ENCODE measurements around the gene PRPSAP1.
"Not testable (repeated sequence)": the region's sequence is repeated elsewhere in the genome, so short reads cannot be mapped to it uniquely, and the experiment has no call there.

Gene PRPSAP1

DNA sequence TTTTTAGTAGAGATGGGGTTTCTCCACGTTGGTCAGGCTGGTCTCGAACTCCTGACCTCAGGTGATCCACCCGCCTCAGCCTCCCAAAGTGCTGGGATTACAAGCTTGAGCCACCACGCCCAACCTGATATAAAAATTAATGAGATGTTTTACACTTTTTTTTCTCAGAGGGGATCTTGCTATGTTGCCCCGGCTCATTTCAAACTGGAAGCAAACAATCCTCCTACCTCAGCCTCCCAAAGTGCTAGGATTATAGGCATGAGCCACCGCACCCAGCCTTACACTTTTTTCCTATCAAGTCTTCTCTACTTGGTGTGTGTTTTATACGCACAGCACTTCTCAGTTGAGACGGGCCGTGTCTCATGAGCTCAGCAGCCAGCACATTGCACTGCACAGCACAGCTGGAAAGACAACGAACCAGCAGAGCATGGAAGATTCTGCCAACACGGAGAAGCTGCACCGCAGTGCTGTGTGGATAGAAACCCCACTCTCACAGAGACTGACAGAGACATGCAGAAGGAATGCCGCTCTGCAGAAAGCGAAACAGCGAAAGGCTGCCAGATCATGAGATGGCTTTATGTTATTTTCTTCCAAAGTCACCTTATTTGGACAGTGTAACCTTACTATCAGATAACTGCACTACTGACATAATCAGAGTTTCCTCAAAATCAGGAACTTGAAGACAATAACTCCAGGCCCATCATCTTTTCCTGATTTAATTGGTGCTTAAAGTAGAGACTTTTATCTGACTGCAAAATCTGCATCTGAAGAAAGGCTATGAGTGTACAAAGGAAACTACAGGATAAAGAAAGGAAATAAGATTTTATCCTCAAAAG lies 39.1 kb downstream of the PRPSAP1 start:
- DNase-seq = no peak

DNA sequence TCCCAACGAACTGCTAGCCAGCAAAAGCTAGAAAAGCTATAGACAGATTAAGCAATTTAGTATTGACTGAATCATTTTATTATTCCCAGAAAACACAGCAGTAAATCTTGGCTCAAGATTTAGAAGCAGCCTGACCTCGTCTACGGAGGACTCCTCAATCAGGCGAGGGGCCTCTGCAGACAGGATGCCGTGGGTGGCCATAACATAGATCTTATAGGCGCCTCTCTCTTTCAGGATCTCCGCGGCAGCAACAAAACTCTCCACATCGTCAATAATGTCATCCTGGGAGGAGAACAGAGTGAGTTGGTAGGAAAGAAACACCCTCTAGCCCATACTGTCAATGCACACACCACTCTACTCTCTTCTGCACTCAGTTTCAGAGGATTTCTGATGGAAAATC lies 41.0 kb downstream of the PRPSAP1 start:
- DNase-seq = no peak

GRCh38 chr17:76309461-76309860 lies 44.3 kb downstream of the PRPSAP1 start:
- DNase-seq = no peak

DNA sequence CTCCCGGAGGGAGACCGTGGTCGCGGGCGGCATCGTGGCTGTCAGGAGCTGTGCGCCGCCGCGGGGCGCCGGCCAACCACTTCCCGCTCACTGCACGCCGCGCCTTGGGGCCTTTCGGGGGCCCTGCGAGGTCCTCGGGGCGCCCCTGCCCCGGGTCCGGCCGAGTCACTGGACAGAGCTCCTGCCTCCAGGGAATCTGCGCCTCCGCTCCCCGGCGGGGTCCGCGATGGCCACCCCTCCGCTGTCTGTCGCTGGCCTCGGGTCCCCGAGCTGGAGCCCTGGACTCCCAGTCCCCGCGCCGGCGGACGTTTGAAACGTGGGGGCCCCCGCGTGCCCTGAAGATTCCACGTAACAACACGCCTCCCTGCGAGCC lies 45.8 kb downstream of the PRPSAP1 start, which contains the start of gene QRICH2:
Gene QRICH2 (minus strand): TSS at position 311 of the 373 bp plus-strand sequence. CDS start 278 bp downstream, at position 33.
- DNase-seq = no peak

DNA sequence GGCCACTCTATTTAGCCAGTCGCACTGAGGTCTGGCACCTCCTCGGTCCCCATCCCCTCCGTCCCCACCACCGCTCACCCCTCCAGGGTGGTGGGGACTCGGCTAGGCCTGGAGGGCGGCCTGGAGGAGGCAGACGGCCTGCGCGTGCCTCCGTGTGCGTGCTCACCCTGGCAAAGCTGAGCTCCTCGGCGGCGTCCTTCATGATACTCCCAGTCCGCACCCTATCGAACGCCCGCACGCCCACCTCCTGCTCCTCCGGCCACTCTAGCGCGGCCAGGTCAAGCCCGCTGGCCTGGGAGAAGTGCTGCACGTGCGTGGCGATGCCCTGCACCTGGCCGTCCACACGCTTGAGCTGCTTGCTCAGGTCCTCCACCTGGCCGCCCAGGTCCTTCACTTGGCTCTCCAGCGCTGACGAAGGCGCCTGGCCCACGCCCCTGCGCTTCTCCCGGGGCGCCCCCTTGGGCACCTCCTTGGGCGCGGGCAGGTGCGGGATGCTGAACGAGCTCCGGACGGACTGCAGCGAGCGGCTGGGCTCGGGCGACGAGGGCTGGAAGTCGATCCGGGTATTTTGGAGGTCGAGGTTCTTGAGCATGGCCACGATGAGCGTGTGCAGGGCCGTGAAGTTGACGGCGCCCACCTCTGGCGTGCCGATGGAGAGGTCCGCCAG lies 46.3 kb downstream of the PRPSAP1 start:
- DNase-seq = no peak

GRCh38 chr17:76305135-76305454 lies 48.6 kb downstream of the PRPSAP1 start:
- not testable (repeated sequence) for DNase-seq

GRCh38 chr17:76304226-76305134 lies 49.2 kb downstream of the PRPSAP1 start:
- DNase-seq = no peak

DNA sequence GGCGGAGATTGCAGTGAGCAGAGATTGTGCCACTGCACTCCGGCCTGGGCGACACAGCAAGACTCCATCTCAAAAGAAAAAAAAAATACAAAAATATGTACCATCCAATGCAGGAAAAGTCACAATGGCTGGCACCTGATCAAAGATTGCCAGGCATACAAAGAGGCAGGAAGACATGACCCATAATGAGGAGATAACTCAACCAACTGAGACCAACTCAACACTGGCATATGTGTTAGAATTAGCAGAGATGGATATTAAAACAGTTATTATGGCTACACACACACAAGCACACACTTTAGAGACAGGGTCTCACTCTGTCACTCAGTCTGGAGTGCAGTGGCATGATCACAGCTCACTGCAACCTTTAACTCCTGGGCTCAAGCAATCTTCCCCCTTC lies 56.3 kb downstream of the PRPSAP1 start:
- DNase-seq = no peak

DNA sequence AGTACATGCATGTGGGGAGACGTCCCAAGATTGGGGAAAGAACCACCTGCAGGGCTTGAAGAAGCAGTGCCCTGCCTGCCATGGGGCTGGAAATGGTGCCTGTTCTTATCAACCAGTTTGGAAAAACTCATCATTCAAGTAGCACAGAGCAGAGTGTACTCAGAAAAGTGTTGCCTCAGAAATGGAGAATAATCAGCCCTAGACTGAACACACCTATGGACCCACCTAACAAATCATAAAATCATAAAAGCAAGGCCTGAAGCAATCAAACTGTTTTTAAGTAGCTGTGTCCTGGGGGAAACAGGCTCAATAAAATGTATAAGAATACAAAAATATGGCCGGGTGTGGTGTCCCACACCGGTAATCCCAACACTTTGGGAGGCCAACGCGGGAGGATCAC lies 56.8 kb downstream of the PRPSAP1 start:
- DNase-seq = no peak

GRCh38 chr17:76296186-76296585 lies 57.5 kb downstream of the PRPSAP1 start:
- no peak for DNase-seq

- DNase-seq = no peak
Measured at GRCh38 chr17:76293106-76293505, 60.6 kb downstream of the PRPSAP1 start.

- DNase-seq = no peak
Measured at GRCh38 chr17:76292567-76292966, 61.1 kb downstream of the PRPSAP1 start.

DNA sequence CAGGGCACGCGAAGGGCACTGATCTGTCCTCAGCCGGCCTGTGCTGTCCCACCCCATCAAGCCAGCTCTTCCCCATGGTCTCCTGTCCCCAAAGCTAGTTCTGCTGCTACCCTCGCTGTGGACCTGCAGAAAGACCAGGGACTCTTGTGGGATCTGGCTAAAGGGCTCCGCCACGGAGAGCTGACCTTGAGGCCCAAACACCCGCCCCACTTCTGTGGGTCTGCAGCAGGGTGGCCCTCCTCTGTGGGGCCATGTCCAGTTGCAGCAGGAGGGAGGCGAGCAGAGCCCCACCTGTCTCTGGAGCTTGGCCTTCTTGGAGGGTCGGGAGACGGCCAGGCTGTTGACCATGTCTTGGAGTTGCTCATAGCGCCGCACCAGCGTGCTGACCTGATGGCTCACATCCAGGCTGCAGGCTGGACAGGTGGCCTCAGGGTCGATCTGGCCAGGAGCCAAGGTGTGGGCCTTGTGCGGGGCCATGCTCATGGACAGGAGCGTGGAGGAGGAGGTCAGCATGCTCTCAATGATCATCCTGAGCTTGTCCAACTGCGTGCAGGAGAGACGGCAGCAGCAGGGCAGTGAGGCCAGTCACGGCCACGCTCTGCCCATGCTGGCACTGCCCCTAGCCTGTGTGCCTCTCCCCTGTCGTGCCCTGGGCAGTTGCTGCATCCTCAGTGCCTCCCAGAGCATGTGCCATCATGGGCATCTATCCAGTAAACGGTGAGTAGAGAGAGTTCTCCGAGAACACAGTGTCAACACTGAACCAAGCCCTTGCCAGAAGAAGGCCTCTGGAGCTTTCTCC lies 71.9 kb downstream of the PRPSAP1 start:
- DNase-seq = no peak

DNA sequence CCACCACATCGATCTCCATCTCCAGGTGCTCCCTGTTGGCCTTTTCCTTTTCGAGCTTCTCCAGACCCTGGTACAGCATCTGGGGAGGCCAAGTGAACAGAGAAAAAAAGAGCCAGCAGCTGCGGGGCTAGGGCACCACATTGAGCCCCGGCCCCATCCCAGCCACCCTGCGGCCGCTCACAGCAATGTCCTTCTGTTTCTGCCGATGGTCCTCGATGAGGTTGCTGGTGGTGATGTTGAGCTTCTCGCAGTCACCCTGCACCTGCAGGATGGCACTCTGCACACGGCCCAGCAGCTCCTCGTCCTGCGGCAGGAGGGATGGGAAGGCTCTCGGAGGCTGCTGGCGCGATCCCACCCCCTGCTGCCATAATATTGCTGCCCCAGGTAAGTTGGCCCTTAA lies 73.1 kb downstream of the PRPSAP1 start:
- no peak for DNase-seq

- no peak for DNase-seq
Measured at GRCh38 chr17:76279742-76280287, 73.9 kb downstream of the PRPSAP1 start.

DNA sequence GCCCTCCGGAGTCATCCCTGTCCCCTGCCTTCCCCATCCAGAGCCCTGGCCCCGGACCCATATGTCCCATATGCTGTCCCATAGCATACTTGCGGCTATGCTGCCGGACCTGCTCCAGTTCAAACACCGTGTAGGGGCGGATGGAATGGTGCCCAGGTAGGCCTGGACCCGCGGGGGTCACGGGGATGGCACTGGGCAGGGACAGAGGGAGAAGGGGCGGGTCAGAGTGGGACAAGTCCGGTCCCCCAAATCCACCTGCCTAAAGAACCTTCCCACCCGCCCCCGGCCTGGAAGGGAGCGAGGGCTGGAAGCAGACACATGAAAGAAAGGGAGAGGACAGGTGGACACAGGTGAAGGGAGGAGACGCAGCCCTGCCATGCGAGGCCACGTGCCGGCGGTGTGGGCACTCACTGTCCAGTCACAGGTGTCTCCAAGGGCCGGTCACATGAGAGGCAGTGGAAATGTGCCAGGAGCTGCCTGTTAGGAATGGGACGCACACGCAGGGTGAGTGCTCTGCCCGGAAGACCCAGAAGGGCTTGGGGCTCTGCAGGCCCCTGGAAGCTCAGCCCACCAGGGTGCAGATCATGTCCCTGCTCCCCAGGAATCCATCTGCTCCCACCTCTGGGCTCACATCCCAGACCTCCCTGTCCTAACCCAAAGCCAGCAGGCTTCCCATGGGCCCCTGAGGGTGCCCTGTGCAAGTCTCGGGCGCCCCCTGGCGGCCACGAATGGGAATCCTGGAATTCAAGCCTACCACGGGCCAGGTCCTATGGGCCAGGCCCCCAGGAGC lies 74.6 kb downstream of the PRPSAP1 start:
- peak; percentile 57 for DNase-seq

GRCh38 chr17:76278268-76278908 lies 75.3 kb downstream of the PRPSAP1 start:
- DNase-seq = no peak

GRCh38 chr17:76277300-76278267 lies 76.1 kb downstream of the PRPSAP1 start:
- DNase-seq = no peak

DNA sequence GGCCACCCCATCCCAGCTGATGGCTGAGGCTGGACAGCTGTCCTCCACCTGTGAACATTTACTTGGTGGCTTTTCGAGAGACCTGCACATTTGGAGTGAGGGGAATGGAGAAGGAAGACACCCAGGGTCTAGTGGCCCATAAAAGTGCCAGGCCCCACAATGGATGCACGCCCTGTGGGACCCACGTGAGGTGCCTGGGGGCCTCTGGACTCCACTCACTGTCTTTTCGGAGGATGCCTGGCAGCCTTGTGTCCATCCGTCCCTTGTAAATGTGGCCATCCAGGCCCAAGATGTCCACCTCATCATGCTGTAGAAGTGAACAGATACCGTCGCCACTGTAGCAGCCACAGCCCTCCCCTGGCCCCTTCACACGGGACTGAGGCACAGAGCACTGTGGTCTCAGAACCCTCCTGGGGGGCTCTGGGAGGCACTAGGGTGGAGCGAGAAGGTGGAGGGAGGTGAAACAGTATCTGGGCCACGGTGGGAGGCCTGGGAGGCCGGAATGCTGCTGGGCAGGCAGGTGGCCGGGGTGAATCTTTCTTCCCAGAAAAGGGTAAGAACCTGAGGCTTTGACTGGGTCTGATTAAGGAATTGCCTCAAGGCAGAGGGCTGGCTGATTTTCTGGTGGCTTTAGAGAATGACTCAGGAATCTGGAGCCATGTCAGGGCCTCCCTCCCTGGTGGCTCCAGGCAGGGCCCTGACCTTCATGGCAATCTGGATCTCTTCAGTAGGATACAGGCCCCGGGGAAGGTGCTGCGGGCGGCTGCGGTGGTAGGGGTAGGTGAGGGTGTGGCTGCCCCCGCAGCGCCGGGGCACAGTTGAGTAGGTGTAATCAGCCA lies 77.0 kb downstream of the PRPSAP1 start:
- DNase-seq = no peak
